ENCODE results near the gene CD38.

- TF ChIP-seq POLR2AphosphoS5 (IDR thresholded peaks at IDR 0.05), result no peak
- no peak for TF ChIP-seq CTCF (IDR thresholded peaks at IDR 0.05)
Measured at GRCh38 chr4:15870079-15870478, 92.0 kb downstream of the CD38 start.

Measured in sigmoid colon (tissue), 4 donors.